ENCODE results near the gene ERO1A. TPM values are rescaled to one million over a fixed set of nuclear protein-coding genes. Genes with fewer than 3 reads are reported as not detected.
A peak's percentile ranks its signal among the peaks of the same experiment; 100 is the strongest.

The ERO1A gene
- total and polyA plus RNA-seq, 4 donors, result 16.5 to 42.3 (median 20.0) TPM

- TF ChIP-seq CTCF (IDR thresholded peaks at IDR 0.05; ENCODE audit: low read depth, low read length, missing input control) (no peak), TAF1 (conservative IDR thresholded peaks at IDR 0.05) (peak; percentile 77), HNF4G (IDR thresholded peaks at IDR 0.05) (no peak), RXRA (IDR thresholded peaks at IDR 0.05) (peak in 1 of 2 donors; percentile 39), SP1 (IDR thresholded peaks at IDR 0.05) (peak; percentile 67), ATF3 (IDR thresholded peaks at IDR 0.05) (no peak), RAD21 (IDR thresholded peaks at IDR 0.05) (peak; percentile 26 to 56), EGR1 (IDR thresholded peaks at IDR 0.05; ENCODE audit: low read depth in 2 of 2) (peak in 1 of 2 donors; percentile 47)
These were observed 11.7 kb upstream of the ERO1A start, which contains the start of gene PSMC6 (continued) for GRCh38 chr14:52706724-52707706.

GRCh38 chr14:52706286-52706685, 10.9 kb upstream of the ERO1A start:
- H3K27ac ChIP-seq (ENCODE audit: low read depth in 1 of 2, low read length in 2 of 2), result peak overlapping the region; percentile 71 to 80
- H3K36me3 ChIP-seq (ENCODE audit: control insufficient read depth in 4 of 4, insufficient read depth in 3 of 4, low read depth in 1 of 4, low read length in 3 of 4), result peaks cover 0 to 25% (median 9%) of the 10 kb centered on the region in 4 donors
- WGBS, result 93% methylated on average over 5 of the region's 5 CpGs
- H3K4me1 ChIP-seq (ENCODE audit: control insufficient read depth in 4 of 4, insufficient read depth in 4 of 4, low read length in 3 of 4), result peaks cover 3 to 21% (median 9%) of the 10 kb centered on the region in 4 donors
- peak overlapping the region; percentile 33 to 96 for H3K9ac ChIP-seq (ENCODE audit: low read depth in 1 of 2, low read length in 2 of 2)
- H3K4me3 ChIP-seq (ENCODE audit: low read depth in 1 of 3, low read length in 3 of 3), result peak overlapping the region in 2 of 3 donors; percentile 61
- TF ChIP-seq ZBTB33 (IDR thresholded peaks at IDR 0.05) (no peak), TAF1 (conservative IDR thresholded peaks at IDR 0.05) (no peak), ATF3 (IDR thresholded peaks at IDR 0.05) (no peak), JUND (IDR thresholded peaks at IDR 0.05) (no peak), GABPA (IDR thresholded peaks at IDR 0.05 in 1 of 2, conservative IDR thresholded peaks at IDR 0.05 in 1 of 2) (no peak), FOXA1 (IDR thresholded peaks at IDR 0.05) (no peak), CTCF (IDR thresholded peaks at IDR 0.05; ENCODE audit: low read depth, low read length, missing input control) (no peak), HNF4G (IDR thresholded peaks at IDR 0.05) (no peak)
- DNase-seq (ENCODE audit: low spot score), result no peak
- no peaks in the 10 kb centered on the region for H3K9me3 ChIP-seq (ENCODE audit: control insufficient read depth in 4 of 4, low read length in 3 of 4)
- no peaks in the 10 kb centered on the region for H3K27me3 ChIP-seq (ENCODE audit: control insufficient read depth in 4 of 4, insufficient read depth in 4 of 4, low read length in 3 of 4)

Data from liver (tissue), 9 donors.